HG03571 (cell line): ENCODE results near the gene RAB15.

ENCODE experiments used
- ATAC-seq: cut with Tn5 transposase; IDR thresholded peaks from one replicate; pipeline ENCODE4 v1.9.1; 2021; ENCODE audit not compliant: unreplicated experiment

The RAB15 gene

GRCh38 chr14:64956697-64957406 lies 15.3 kb downstream of the RAB15 start:
- ATAC-seq, result no peak

- no peak for ATAC-seq
Observed at GRCh38 chr14:64955297-64955696, 16.8 kb downstream of the RAB15 start.

- ATAC-seq, result no peak
Observed at GRCh38 chr14:64954491-64955240, 17.5 kb downstream of the RAB15 start.

- no peak for ATAC-seq
Observed at GRCh38 chr14:64953661-64954060, 18.5 kb downstream of the RAB15 start.

- no peak for ATAC-seq
Observed at GRCh38 chr14:64953310-64953654, 18.9 kb downstream of the RAB15 start.

- ATAC-seq, result peak; percentile 45
Observed at GRCh38 chr14:64952598-64953309, 19.4 kb downstream of the RAB15 start.

- ATAC-seq, result no peak
Observed at GRCh38 chr14:64951724-64952123, 20.4 kb downstream of the RAB15 start.

GRCh38 chr14:64951291-64951690 lies 20.8 kb downstream of the RAB15 start:
- no peak for ATAC-seq

GRCh38 chr14:64950889-64951288 lies 21.2 kb downstream of the RAB15 start:
- ATAC-seq, result no peak

GRCh38 chr14:64948612-64949210 lies 23.4 kb downstream of the RAB15 start:
- no peak for ATAC-seq

- no peak for ATAC-seq
Observed at GRCh38 chr14:64947710-64948611, 24.2 kb downstream of the RAB15 start.

- ATAC-seq, result no peak
Observed at GRCh38 chr14:64946310-64947045, 25.7 kb downstream of the RAB15 start.

GRCh38 chr14:64945431-64946178 lies 26.5 kb downstream of the RAB15 start:
- no peak for ATAC-seq

- no peak for ATAC-seq
Observed at GRCh38 chr14:64944861-64945260, 27.3 kb downstream of the RAB15 start.

- no peak for ATAC-seq
Observed at GRCh38 chr14:64944041-64944440, 28.1 kb downstream of the RAB15 start.

GRCh38 chr14:64943556-64943955 lies 28.6 kb downstream of the RAB15 start:
- no peak for ATAC-seq

GRCh38 chr14:64942531-64943111 lies 29.5 kb downstream of the RAB15 start, which contains the start of gene GPX2:
Gene GPX2, minus strand, starts transcription at chr14:64942745. Its CDS starts 19 bp downstream, at chr14:64942726.
- no peak for ATAC-seq

- no peak for ATAC-seq
Observed at GRCh38 chr14:64940336-64940910, 31.7 kb downstream of the RAB15 start.
